Mucosa of gallbladder (tissue), 1 donor: ENCODE results near the gene ATF3. TPM values are rescaled to one million over a fixed set of nuclear protein-coding genes. Genes with fewer than 3 reads are reported as not detected.

Source experiments
- DNase-seq: peaks from one replicate; pipeline ENCODE4 v3.0.0-alpha.2; 2020; ENCODE audit warnings: low spot score
- total RNA-seq: library from RNA; stranded (reverse); gene quantifications from one replicate; pipeline ENCODE4 v1.2.1, GENCODE V29; 2021
- donor health status: DM: no; HTN: no; CAD: no.

Gene ATF3
- total RNA-seq, 1 donor from 2014 or later, result 17.3 TPM

DNA sequence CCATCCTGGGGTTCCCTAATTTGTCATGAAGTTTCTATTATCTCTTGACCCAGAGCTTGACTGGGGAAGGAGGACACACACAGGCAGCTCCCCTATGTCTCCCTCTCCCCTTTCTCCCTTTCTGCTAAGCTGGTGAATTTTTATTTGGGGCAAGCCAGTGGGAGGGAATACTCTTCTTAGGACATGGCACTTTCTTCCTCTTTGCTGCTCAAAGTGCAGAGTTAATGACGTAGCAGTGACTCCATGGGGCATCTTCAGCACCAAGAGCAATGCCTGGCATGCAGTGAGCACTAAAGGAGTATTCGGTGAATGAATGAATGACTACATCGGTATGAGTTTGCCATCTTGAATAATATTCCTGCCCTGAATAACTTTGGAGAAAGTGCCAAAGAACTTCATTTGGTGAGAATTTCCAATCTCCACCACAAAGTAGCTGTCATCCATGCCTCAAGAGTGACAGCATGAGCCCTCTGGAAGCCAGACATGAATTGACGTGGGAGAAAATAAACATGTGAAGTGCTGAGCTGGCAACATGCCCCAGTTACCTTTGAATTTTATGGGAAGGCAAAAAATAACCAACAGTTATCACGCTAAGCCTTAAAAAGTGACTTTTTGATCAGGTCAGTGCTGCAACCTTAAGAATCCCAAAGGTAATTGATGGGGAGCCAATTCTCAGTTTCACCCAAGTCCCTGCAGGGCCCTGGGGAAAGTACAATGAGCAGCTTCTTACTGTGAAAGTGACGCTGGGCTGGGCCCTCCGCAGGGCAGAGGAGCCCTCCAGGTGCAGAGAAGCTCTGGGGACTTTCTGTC is 22.1 kb upstream of the ATF3 start:
- DNase-seq, result no peak

DNA sequence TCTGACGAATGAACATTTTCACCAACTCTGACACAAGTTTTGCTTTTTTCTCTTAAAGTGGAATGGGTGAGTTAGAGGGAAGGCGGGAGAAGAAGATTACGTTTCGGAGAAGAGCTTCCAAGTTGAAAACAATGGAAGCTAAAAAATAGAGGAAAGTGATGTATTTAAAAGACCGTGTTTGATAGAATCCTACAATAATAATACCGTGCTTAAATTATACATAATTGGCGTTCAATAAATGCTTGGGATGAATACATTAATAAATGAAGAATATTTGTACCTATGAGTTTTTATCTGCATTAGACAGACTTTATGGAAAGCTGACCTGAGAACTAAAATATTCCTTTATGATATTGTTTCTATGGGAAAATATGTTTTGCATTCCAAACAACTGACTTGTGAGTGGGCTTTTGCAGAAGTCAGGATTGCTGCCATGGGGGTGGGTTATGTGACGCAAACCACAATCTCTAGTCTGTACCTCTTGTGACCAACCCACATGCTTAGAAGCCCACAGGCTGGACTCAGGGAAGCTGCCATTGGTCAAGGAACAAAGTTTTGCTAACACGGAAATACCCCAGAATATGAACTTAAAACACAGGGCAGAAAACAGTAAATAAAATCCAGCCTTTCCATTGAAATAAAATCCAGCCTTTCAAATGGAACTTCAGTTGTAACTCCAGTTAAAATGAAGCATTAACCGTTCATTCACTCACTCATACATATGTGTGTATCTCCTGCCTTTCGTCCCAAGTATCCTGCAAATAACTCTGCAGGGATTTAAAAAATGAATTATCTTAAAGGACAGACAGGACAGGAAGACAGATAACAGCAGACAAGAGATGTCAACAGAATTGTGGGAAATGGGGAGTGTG is 21.3 kb upstream of the ATF3 start:
- no peak for DNase-seq

DNA sequence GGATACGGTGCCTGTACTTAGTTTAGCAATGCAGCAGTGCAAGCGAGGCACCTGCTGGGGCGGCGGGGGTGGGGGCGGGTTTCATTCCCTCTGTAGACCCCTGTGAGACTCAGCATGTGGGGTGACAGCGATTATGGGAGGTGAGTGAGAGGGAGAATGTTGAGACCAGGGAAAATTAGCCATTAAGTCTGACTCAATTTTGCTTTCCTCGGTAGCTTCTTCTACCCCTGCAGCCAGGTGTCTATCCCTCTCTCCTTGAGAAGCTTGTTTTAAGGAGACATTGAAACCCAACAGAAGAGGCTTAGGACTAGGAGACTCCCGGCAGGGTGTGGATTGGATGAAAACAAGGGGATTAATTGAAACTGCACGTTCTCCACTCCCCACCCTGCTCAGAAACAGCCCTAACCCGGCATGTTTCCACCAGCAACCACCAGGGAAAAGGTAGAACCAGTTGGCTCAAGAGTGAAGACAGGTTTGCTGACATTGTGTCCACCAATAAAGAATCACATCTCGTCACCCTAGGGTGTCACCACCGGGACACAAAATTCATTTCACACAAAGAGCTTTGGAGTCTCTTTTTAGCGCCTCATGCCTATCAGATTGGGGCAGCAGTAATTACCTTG is 20.6 kb upstream of the ATF3 start:
- DNase-seq, result no peak

DNA sequence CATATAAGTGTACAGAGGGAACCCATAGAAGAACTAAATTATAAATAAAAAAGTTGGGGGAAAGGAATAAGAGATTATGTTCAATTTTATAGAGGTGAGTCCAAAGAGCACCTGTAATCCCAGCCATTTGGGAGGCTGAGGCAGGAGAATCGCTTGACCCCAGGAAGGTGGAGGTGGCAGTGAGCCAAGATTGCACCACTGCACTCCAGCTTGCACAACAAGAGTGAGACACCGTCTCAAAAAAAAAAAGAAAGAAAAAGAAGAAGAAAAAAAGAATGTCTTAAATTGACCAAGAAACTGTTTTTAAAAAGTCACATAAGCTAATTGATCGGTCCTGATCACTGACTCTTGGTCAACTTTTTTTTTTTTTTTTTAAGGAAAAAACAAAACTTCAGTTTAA is 19.1 kb upstream of the ATF3 start:
- DNase-seq, result no peak

DNA sequence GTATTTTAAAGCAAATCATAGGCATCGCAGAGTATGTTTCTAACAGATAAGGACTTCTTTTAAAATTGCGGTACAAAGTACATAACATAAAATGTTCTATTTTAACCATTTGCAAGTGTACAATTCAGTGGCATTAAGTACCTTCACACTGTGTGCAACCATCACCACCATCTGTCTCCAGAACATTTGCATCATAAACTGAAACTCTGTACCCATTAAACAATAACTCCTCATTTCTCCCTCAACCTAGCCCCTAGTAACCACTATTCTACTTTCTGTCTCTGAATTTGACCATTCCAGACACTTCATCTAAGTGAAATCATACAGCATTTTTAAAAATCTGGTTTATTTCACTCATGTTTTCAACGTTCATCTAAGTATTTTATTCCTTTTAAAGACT is 16.6 kb upstream of the ATF3 start:
- no peak for DNase-seq

DNA sequence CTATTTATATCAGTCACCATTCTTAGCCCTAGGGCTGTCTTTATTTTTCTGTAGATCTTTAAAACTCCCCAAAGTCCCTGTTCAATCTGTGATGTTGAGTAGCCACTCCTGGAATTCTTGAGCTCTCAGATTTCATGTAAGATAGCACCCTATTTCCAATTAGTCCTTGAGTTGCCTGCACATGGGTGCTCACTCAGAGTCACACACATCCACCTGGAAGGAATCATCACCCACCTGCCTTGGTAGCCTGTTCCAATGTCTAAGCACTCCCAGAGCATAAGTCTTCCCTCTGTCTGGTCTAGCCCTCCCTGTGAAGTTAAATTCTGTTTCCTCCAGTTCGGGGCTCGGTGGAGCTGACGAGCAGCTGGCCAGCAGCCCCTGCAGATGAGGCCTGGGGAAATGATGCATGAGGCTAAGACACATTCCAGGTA is 14.7 kb upstream of the ATF3 start:
- no peak for DNase-seq

DNA sequence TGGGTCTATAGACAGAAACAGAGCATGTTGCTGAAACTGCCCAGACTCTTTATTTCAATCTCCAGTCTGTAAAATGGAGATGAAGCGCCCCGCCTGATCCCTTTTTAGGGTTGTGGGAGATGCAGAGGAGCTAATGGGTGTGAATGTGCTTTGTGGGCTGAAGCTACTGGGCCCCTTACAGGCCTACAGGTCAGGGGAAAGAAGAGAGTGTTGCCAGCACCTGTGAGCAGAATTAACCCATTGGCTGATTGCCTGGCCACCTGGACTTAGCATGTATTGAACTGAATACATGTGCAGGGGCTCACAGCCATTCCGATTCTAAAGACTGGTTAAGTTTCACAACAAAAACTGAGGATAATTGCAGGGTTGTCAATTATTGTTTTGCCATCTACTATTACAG is 13.9 kb upstream of the ATF3 start:
- DNase-seq, result no peak

DNA sequence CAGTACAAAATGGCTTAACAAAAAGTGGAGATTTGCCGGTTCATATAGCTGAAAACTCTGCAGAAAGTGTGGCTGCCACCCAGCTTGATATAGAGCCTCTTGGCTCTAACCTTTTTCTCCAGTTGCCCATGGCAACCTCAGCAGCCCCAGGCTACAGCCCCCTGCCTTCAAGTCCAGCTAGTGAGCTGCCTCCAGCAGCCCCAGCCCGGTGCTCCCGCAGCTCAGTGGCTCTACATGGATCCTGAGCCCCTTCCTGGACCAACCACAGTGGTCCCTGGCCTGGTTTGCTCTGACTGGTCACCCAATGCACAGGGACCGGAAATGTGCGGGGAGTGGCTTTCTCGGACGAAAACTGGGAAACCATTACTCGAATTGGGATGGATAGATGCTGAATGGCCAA is 13.3 kb upstream of the ATF3 start:
- DNase-seq, result no peak

DNA sequence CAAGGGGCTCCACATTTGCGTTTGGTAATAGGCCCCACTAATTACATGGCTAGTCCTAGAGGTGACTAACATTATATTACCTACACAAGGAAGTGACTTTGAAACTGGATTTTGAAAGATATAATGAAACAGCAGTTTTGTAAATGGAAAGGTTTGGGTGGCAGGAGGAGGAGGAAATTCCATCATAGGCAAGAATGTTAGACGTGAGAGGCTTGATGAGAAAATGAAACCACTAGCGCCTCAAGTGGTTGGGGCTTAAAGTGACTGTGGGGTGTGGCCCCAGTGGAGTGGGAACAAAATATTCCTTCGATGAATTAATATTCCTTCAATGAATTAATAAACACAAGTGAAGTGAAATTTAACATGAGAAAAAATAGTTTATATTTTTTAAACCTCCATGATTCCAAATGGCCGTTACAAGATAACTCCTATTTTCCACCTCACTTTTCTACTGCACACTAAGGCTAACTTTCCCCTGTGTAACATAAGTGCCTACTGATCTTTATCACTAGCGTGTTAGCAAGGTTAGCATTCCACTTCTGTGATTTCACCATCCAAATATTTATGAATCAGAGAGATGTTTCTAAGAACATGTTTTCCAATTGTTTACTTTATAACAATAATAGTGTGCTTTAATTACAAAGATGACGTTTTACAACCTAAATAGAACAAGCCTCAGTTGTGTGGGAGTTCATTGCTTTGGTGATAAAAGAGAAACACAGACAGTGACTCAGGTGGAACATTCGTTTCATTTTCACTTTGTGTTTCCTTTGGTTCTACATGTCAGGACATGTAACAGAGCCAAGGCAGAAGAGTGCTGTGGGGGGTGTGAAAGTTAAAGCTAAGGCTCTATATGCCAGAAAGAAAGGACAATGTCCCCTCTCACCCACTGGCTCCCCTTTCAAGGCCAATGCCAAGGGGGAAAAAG is 12.5 kb upstream of the ATF3 start:
- no peak for DNase-seq

DNA sequence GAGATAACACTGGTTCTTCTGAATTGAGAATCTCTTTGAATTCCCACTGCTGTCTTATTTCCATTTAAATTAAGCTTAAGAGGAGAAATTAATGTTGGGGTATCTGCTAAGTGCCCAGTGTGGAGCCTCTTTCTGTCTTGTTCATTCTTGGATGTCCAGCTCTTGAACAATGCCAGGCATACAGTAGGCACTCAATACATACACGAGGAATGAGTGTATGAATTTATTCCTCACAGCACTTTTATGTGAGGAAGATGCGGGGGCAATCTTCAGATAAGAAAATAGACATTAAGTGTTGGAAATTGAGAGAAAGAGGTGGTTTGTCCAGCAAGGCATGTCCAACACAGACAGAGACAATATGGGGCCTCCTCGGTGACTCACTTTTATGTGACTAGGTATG is 11.8 kb upstream of the ATF3 start:
- no peak for DNase-seq

DNA sequence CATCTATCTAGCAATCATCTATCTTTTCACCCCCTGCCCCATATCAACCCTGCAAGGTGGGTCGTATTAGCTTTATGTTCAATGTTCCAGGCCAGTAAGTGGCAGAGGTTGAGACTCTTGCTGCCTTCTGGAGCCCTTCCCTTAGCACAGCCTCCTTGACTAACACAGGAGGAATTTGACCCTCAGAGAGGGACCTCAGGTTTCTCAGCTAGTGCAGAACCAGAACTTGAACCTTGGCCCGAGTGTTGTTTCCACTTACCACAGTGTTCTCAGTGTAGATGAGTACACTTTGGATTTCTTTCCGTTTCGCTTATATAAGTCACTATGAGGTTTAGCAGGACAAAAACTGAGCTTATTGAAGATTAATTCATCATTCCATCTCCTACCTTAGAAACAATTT is 11.1 kb upstream of the ATF3 start:
- no peak for DNase-seq

DNA sequence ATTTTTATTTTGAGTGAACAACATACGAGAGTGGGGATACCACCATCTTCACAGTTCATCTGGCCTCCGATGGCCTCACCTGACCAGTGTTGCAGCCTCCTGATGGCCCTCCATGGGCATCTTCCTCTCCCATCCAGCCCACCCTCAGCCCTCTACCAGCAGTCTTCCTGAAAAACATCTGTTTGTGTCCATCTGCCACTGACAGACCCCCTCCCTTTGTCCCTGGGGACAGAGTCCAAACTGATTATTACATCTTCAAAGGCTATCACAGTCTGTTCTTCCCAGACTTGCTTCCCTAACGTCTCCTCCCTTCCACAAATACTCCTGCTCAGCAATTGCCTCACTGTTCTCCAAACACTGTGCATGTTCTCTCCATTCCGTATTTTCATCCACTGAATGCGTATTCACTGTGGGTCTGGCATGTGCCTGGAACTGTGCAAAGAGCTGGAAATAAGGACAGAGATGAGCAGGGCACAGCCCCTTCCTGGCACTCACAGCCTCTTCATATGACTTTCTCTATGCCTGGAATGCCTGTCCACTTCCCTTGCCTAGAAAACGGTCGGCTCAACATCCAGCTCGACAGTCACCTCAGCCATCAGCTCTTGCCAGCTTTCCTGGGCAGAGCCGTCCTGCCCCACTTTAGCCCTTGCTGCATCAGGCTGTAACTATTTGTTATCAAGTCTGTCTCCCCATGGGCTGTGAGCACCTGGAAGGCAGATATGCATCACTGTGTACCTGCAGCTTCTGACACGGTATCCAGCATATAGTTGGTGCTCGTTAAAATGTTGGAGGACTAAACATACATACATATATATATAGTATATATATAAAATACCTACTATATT is 8.3 kb upstream of the ATF3 start:
- DNase-seq, result no peak

DNA sequence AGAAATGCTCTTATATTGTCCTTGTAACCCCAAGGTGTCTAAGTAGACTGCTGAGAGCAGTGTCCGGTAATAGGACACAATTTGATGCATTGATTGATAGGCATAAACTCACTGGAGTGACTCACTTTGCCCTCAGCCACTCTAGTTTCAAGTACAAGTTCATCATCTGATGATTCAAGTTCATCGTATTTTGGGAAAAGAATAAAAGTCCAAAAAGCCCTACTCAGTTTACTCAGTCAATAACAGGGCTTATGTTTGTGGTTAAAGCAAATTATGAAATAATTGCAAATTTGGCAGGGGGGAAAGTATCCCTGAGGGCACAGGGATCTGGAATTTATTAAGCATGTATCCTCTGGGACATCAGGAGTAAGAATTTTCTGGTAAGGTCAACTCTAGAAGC is 7.6 kb upstream of the ATF3 start:
- no peak for DNase-seq

DNA sequence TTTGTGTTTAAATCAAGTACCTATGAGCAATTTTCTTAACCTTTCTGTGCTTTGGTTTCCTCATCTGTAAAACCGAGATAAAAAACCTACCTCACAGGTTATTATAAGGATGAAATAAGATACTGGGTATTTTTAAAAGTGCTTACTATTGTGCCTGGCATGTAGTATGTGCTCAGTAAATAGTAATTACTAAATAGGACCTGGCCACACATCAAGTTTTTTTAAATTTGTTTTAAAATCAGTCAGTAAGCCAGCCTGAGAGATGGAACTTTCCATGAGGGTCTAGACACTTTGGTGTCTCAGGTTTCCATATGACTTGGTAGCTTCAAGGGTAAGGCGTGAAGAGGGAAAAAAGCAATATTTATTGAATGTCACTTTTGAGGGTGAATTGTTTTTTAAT is 7.0 kb upstream of the ATF3 start:
- no peak for DNase-seq

DNA sequence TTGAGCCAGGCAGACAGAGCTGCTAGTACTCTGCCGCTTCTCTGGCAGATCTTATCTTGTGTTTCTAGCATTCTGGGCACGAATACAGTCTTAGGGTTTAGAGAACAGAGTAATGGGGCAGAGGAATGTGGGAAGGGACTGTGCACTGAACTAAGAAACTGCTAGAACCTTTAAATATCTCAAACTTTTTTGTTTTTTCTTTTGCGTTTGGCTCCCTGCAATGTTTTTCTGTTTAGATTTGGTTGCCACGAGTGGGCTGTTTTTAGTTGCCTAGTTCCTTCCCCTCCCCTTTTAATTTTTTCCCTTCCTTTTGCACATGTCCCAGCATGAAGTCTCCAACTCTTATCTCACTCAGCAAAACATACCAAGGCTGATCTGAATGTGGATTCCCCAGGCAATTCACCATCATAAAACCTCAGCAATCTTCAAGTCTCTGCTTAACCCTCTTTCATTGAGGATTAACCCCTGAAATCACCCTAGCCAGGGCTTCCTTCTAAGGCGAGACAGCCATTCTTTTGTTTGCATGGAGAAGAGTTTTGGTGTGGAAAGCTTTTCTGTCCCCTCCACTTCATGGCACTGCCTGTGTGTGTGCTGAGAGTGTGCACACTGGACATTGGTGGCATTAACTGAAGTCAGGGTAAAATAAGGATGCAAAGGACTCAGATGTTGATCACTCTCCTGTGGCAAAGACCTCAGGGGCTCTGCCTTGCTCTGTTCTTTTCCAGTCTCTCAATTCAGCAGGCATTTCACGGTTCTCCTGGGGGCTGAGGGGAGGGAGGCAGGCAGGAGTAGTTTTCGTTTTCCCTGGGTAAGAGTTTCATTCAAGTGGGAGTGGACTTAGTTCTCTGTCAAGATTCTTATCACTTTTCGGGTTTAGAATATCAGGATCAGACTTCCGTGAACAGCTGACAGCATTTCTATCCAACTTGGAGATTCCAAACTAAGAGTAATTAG is 2.8 kb upstream of the ATF3 start:
- no peak for DNase-seq

DNA sequence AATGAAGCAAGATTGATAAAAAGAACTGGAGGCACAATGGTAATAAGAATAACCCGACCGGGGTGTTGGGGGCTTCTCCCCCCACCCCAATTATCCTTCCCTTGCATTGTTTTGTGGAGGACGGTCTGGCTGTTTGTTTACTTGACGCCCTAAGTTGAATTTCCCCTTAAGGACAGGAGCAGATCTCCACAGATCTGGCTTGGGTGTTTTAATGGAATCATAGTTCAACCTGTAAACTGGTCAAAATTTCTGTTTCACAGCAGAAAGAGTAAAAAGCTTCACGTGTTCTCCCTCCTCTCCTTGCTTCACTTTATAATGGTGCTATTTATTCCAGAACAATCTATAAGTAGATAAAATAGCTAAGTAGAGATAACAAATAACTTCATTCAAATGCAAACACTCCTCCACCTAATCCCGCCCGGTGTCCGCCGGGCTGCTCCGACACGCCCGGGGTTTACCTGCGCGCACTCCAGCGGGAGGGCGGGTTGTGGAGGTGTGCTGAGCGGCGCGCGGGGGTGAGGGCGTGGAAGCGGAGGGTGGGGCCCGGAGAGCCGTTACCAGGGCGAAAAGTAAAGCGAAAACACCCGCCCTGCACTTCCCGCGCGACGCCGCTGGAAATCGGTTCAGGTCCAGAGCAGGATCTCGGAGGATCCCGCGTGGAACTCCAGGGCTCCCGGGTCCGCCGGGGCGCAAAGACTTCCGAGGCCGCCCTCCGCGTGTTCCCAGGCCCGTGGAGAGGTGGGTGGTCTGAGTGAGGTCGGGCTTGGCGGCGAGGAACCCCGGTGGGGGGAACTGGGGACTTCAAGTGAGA is 2.0 kb upstream of the ATF3 start:
- peak; percentile 56 for DNase-seq

DNA sequence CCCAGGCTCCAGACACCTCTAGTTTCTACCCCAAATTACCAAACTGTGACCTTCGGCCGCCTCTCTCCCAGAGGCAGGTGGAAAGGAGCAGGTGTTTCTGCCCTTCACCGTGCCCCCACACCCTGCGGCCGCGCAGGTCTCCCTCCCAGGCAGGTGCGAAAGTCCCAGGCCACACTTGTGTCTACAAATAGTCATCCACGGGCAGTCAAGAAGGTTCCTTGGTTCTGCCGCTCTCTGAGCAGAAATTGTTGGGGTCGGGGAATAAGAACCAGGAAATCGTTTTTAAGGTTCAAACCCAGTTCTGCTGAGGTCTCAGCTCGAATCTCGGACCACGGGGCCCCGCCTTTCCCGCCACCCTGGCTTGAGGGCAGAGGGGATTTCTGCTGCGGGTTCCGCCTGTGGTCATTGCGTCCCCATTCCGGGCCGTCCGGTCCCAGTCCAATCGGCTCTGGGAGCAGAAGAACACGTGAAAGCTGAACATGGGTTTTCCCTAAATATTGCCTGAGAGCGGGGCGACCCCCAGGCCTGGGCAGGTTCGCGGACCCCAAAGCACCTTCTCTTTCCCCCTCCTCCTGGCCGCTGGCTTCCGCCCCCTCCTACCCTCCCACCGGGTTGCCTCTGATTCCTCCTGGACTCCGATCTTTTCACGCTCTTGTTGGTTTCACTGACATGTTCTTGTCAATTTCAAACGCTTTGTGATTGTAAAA is 1.2 kb upstream of the ATF3 start:
- DNase-seq, result peak; percentile 22

DNA sequence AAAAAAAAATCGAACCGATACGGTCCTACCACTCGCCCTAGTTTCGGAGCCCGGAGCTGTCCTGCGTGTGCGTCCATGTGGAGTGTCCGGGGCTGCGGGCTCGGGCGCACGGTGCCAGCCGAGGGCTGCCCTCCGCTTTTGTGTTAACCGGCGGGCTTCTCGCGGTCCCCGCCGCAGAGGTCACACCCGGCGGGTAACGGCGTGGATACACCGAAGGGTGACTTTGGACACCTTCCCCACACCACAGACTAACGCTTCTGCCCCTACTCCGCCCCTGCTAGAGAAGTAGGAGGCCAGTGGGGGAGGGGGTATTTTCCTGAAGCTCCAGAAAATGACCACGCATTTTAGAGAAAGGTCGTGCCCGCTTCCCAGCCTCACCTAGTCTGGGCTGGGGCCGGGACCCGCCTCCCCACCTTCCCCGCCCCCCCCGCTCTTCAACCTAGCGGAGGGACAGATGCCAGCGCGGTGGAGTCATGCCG is 609 bp upstream of the ATF3 start:
- DNase-seq, result no peak
